Left kidney (tissue), 2 donors: Measurements from ENCODE around the gene EPYC. TPM values are rescaled to one million over a fixed set of nuclear protein-coding genes. Genes with fewer than 3 reads are reported as not detected.
"Not testable (repeated sequence)": the region's sequence is repeated elsewhere in the genome, so short reads cannot be mapped to it uniquely, and the experiment has no call there.

ENCODE experiments used
- DNase-seq: peaks from one replicate; pipeline ENCODE4 v3.0.0-alpha.2; 2013
- polyA plus RNA-seq: library from polyadenylated mRNA; unstranded; fragments of 120-200 nt; gene quantifications from one replicate; pipeline ENCODE4 v1.2.1, GENCODE V29; 2013; ENCODE audit not compliant: insufficient read length

EPYC gene
- polyA plus RNA-seq, 1 donor = not detected

- DNase-seq = no peak
These were observed 12.8 kb downstream of the EPYC start for GRCh38 chr12:90991952-90992465.

- DNase-seq = no peak
These were observed 14.2 kb downstream of the EPYC start for GRCh38 chr12:90990611-90991010.

- no peak for DNase-seq
These were observed 15.1 kb downstream of the EPYC start for GRCh38 chr12:90989686-90990111.

GRCh38 chr12:90987520-90987919 lies 17.3 kb downstream of the EPYC start:
- no peak for DNase-seq

- DNase-seq = no peak
These were observed 17.7 kb downstream of the EPYC start for GRCh38 chr12:90987101-90987500.

- not testable (repeated sequence) for DNase-seq
These were observed 19.4 kb downstream of the EPYC start for GRCh38 chr12:90985331-90985730.

- no peak for DNase-seq
These were observed 20.7 kb downstream of the EPYC start for GRCh38 chr12:90984114-90984513.

GRCh38 chr12:90982170-90982569 lies 22.6 kb downstream of the EPYC start:
- no peak for DNase-seq

- peak; percentile 51 for DNase-seq
These were observed 24.8 kb downstream of the EPYC start for GRCh38 chr12:90979951-90980350.

- no peak for DNase-seq
These were observed 25.8 kb downstream of the EPYC start for GRCh38 chr12:90979019-90979418.

GRCh38 chr12:90978117-90978770 lies 26.5 kb downstream of the EPYC start:
- DNase-seq = peak; percentile 61

- DNase-seq = no peak
These were observed 27.5 kb downstream of the EPYC start for GRCh38 chr12:90977224-90977623.

- no peak for DNase-seq
These were observed 30.5 kb downstream of the EPYC start for GRCh38 chr12:90974286-90974685.

- no peak for DNase-seq
These were observed 32.5 kb downstream of the EPYC start for GRCh38 chr12:90972226-90972625.

GRCh38 chr12:90970911-90971310 lies 33.9 kb downstream of the EPYC start:
- DNase-seq = no peak

GRCh38 chr12:90970471-90970870 lies 34.3 kb downstream of the EPYC start:
- DNase-seq = no peak

- no peak for DNase-seq
These were observed 34.9 kb downstream of the EPYC start for GRCh38 chr12:90969851-90970250.

- no peak for DNase-seq
These were observed 35.4 kb downstream of the EPYC start for GRCh38 chr12:90969346-90969745.

- no peak for DNase-seq
These were observed 39.6 kb downstream of the EPYC start for GRCh38 chr12:90965204-90965603.

GRCh38 chr12:90964616-90965015 lies 40.2 kb downstream of the EPYC start:
- DNase-seq = no peak

GRCh38 chr12:90963946-90964345 lies 40.8 kb downstream of the EPYC start:
- no peak for DNase-seq

GRCh38 chr12:90961154-90961553 lies 43.6 kb downstream of the EPYC start:
- DNase-seq = no peak

- DNase-seq = peak; percentile 43
These were observed 45.1 kb downstream of the EPYC start for GRCh38 chr12:90959538-90960139.

- no peak for DNase-seq
These were observed 45.7 kb downstream of the EPYC start for GRCh38 chr12:90959032-90959431.
